NB4 (cell line): Measurements from ENCODE around the gene MARK4.

Experiments used
- MAX ChIP-seq: IDR thresholded peaks from 2 replicates; pipeline ENCODE4 v1.6.1; 2011; ENCODE audit warnings: low read depth, low read length
- TF ChIP-seq, protein P1 (sequence below): IDR thresholded peaks from one replicate; pipeline ENCODE4 v1.5.1; 2012; ENCODE audit warnings: low read depth, low read length

GRCh38 chr19:45344621-45345505 is 93.8 kb downstream of the MARK4 start:
- TF ChIP-seq, protein P1, sequence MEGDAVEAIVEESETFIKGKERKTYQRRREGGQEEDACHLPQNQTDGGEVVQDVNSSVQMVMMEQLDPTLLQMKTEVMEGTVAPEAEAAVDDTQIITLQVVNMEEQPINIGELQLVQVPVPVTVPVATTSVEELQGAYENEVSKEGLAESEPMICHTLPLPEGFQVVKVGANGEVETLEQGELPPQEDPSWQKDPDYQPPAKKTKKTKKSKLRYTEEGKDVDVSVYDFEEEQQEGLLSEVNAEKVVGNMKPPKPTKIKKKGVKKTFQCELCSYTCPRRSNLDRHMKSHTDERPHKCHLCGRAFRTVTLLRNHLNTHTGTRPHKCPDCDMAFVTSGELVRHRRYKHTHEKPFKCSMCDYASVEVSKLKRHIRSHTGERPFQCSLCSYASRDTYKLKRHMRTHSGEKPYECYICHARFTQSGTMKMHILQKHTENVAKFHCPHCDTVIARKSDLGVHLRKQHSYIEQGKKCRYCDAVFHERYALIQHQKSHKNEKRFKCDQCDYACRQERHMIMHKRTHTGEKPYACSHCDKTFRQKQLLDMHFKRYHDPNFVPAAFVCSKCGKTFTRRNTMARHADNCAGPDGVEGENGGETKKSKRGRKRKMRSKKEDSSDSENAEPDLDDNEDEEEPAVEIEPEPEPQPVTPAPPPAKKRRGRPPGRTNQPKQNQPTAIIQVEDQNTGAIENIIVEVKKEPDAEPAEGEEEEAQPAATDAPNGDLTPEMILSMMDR = no peak
- TF ChIP-seq MAX = no peak
